ENCODE data around the gene ADAMTS18. TPM values are rescaled to one million over a fixed set of nuclear protein-coding genes. Genes with fewer than 3 reads are reported as not detected.

The ADAMTS18 gene
- total and polyA plus RNA-seq, 7 experiments from 2014 or later = not detected

GRCh38 chr16:77430360-77430759, 4.5 kb downstream of the ADAMTS18 start:
- Histone ChIP-seq H3K27ac (ENCODE audit: low read depth, low read length) (no peak overlapping the region), H3K27me3 (ENCODE audit: control insufficient read depth in 2 of 2, insufficient read depth in 2 of 2, low read length in 2 of 2) (no peaks in the 10 kb centered on the region), H3K9me3 (ENCODE audit: control insufficient read depth in 2 of 3, low read length in 3 of 3) (no peaks in the 10 kb centered on the region), H3K36me3 (ENCODE audit: control insufficient read depth in 2 of 3, insufficient read depth in 3 of 3, low read length in 3 of 3) (no peaks in the 10 kb centered on the region), H3K4me1 (ENCODE audit: control insufficient read depth in 2 of 2, insufficient read depth in 2 of 2, low read length in 2 of 2) (no peaks in the 10 kb centered on the region), H3K4me3 (ENCODE audit: low read length) (no peak overlapping the region)
- no peak for DNase-seq
- H3K36me3 Mint-ChIP-seq = peaks cover 0 to 5% (median 0%) of the 10 kb centered on the region in 5 donors
- H3K4me3 Mint-ChIP-seq = no peak overlapping the region
- no peak overlapping the region for H3K27ac Mint-ChIP-seq
- CTCF ChIA-PET = no interaction called here
- no peak for ATAC-seq
- peaks cover 28 to 38% (median 33%) of the 10 kb centered on the region in 5 donors for H3K27me3 Mint-ChIP-seq
- intact Hi-C loops (cut with micrococcal nuclease) = no loop called here
- peaks cover 0 to 5% (median 0%) of the 10 kb centered on the region in 7 donors for H3K4me1 Mint-ChIP-seq
- POLR2A ChIA-PET = no interaction called here
- peaks cover 0 to 5% (median 0%) of the 10 kb centered on the region in 11 donors for H3K9me3 Mint-ChIP-seq

- H3K9me3 ChIP-seq (ENCODE audit: control insufficient read depth in 2 of 3, low read length in 3 of 3) = no peaks in the 10 kb centered on the region
- peaks cover 0 to 1% (median 0%) of the 10 kb centered on the region in 5 donors for H3K36me3 Mint-ChIP-seq
- no peaks in the 10 kb centered on the region for H3K27me3 ChIP-seq (ENCODE audit: control insufficient read depth in 2 of 2, insufficient read depth in 2 of 2, low read length in 2 of 2)
- no peaks in the 10 kb centered on the region for H3K36me3 ChIP-seq (ENCODE audit: control insufficient read depth in 2 of 3, insufficient read depth in 3 of 3, low read length in 3 of 3)
- intact Hi-C loops (cut with micrococcal nuclease) = no loop called here
- no peak overlapping the region for H3K27ac ChIP-seq (ENCODE audit: low read depth, low read length)
- no peak overlapping the region for H3K4me3 Mint-ChIP-seq
- H3K4me1 ChIP-seq (ENCODE audit: control insufficient read depth in 2 of 2, insufficient read depth in 2 of 2, low read length in 2 of 2) = no peaks in the 10 kb centered on the region
- no peak overlapping the region for H3K4me3 ChIP-seq (ENCODE audit: low read length)
- H3K4me1 Mint-ChIP-seq = no peaks in the 10 kb centered on the region
- peaks cover 2 to 18% (median 3%) of the 10 kb centered on the region in 5 donors for H3K27me3 Mint-ChIP-seq
- DNase-seq (no peak), ATAC-seq (no peak)
- POLR2A ChIA-PET = no interaction called here
- CTCF ChIA-PET = no interaction called here
- peaks cover 0 to 7% (median 0%) of the 10 kb centered on the region in 11 donors for H3K9me3 Mint-ChIP-seq
- no peak overlapping the region for H3K27ac Mint-ChIP-seq
These were observed 9.8 kb downstream of the ADAMTS18 start for GRCh38 chr16:77424871-77425604.

GRCh38 chr16:77422196-77422784, 12.5 kb downstream of the ADAMTS18 start:
- POLR2A ChIA-PET = no interaction called here

DNA sequence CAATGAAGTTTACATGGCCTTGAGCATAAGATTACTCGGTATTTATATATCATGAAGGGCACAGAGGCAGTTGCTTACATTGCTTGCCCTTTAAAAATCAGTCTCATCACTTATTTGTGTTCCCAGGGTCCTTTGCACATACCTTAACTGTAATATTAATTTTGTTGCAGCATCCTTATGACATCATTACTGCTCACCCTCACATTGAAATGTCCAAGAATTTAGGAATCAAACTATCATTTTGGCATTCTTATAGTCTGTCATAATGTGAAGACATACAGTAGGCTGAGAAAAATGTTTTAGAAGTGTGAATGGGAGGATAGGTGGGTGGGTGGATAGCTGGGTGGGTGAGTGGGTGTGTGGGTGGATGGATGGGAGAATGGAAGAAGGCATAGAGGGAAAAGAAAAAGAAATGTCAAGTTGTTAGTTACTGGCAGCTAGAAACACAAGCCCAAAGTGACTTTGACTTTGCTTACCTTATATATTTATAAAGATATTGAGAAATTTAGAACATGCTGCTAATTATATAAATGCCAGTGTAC, 17.8 kb downstream of the ADAMTS18 start:
- intact Hi-C loops (cut with micrococcal nuclease) = no loop called here
- Mint-ChIP-seq H3K9me3 (peaks cover 0 to 7% (median 0%) of the 10 kb centered on the region in 11 donors), H3K36me3 (peaks cover 0 to 3% (median 0%) of the 10 kb centered on the region in 5 donors), H3K4me3 (no peak overlapping the region), H3K27me3 (peaks cover 0 to 24% (median 5%) of the 10 kb centered on the region in 5 donors), H3K4me1 (no peaks in the 10 kb centered on the region), H3K27ac (no peak overlapping the region)
- H3K27ac ChIP-seq (ENCODE audit: low read depth, low read length) = no peak overlapping the region
- DNase-seq = no peak
- no peaks in the 10 kb centered on the region for H3K4me1 ChIP-seq (ENCODE audit: control insufficient read depth in 2 of 2, insufficient read depth in 2 of 2, low read length in 2 of 2)
- ChIA-PET CTCF (no interaction called here), POLR2A (no interaction called here)
- no peaks in the 10 kb centered on the region for H3K36me3 ChIP-seq (ENCODE audit: control insufficient read depth in 2 of 3, insufficient read depth in 3 of 3, low read length in 3 of 3)
- ATAC-seq = no peak
- H3K27me3 ChIP-seq (ENCODE audit: control insufficient read depth in 2 of 2, insufficient read depth in 2 of 2, low read length in 2 of 2) = no peaks in the 10 kb centered on the region
- H3K9me3 ChIP-seq (ENCODE audit: control insufficient read depth in 2 of 3, low read length in 3 of 3) = no peaks in the 10 kb centered on the region
- H3K4me3 ChIP-seq (ENCODE audit: low read length) = no peak overlapping the region

More at GRCh38 chr16:77422196-77422784, 12.5 kb downstream of the ADAMTS18 start:
- Histone ChIP-seq H3K9me3 (ENCODE audit: control insufficient read depth in 2 of 3, low read length in 3 of 3) (no peaks in the 10 kb centered on the region), H3K4me1 (ENCODE audit: control insufficient read depth in 2 of 2, insufficient read depth in 2 of 2, low read length in 2 of 2) (no peaks in the 10 kb centered on the region), H3K27me3 (ENCODE audit: control insufficient read depth in 2 of 2, insufficient read depth in 2 of 2, low read length in 2 of 2) (no peaks in the 10 kb centered on the region), H3K4me3 (ENCODE audit: low read length) (no peak overlapping the region), H3K27ac (ENCODE audit: low read depth, low read length) (no peak overlapping the region), H3K36me3 (ENCODE audit: control insufficient read depth in 2 of 3, insufficient read depth in 3 of 3, low read length in 3 of 3) (no peaks in the 10 kb centered on the region)
- CTCF ChIA-PET = no interaction called here
- Mint-ChIP-seq H3K9me3 (peaks cover 0 to 3% (median 0%) of the 10 kb centered on the region in 11 donors), H3K4me1 (no peaks in the 10 kb centered on the region), H3K27ac (no peak overlapping the region), H3K36me3 (peaks cover 0 to 3% (median 0%) of the 10 kb centered on the region in 5 donors), H3K4me3 (no peak overlapping the region), H3K27me3 (peaks cover 0 to 28% (median 5%) of the 10 kb centered on the region in 5 donors)
- ATAC-seq = no peak
- intact Hi-C loops (cut with micrococcal nuclease) = no loop called here
- DNase-seq = no peak

- Histone ChIP-seq H3K9me3 (ENCODE audit: control insufficient read depth in 2 of 3, low read length in 3 of 3) (no peaks in the 10 kb centered on the region), H3K27ac (ENCODE audit: low read depth, low read length) (no peak overlapping the region), H3K27me3 (ENCODE audit: control insufficient read depth in 2 of 2, insufficient read depth in 2 of 2, low read length in 2 of 2) (no peaks in the 10 kb centered on the region), H3K36me3 (ENCODE audit: control insufficient read depth in 2 of 3, insufficient read depth in 3 of 3, low read length in 3 of 3) (no peaks in the 10 kb centered on the region), H3K4me1 (ENCODE audit: control insufficient read depth in 2 of 2, insufficient read depth in 2 of 2, low read length in 2 of 2) (no peaks in the 10 kb centered on the region), H3K4me3 (ENCODE audit: low read length) (no peak overlapping the region)
- H3K4me1 Mint-ChIP-seq = no peaks in the 10 kb centered on the region
- H3K4me3 Mint-ChIP-seq = no peak overlapping the region
- ATAC-seq (no peak), DNase-seq (no peak)
- intact Hi-C loops (cut with micrococcal nuclease) = no loop called here
- H3K27me3 Mint-ChIP-seq = peaks cover 0 to 13% (median 4%) of the 10 kb centered on the region in 5 donors
- H3K9me3 Mint-ChIP-seq = peaks cover 0 to 11% (median 2%) of the 10 kb centered on the region in 11 donors
- H3K36me3 Mint-ChIP-seq = no peaks in the 10 kb centered on the region
- H3K27ac Mint-ChIP-seq = no peak overlapping the region
- POLR2A ChIA-PET = no interaction called here
- CTCF ChIA-PET = no interaction called here
These were observed 20.0 kb downstream of the ADAMTS18 start for GRCh38 chr16:77414752-77415231.

- no peaks in the 10 kb centered on the region for H3K27me3 ChIP-seq (ENCODE audit: control insufficient read depth in 2 of 2, insufficient read depth in 2 of 2, low read length in 2 of 2)
- H3K4me3 ChIP-seq (ENCODE audit: low read length) = no peak overlapping the region
- H3K27ac ChIP-seq (ENCODE audit: low read depth, low read length) = no peak overlapping the region
- intact Hi-C loops (cut with micrococcal nuclease) = no loop called here
- H3K36me3 Mint-ChIP-seq = no peaks in the 10 kb centered on the region
- no peaks in the 10 kb centered on the region for H3K36me3 ChIP-seq (ENCODE audit: control insufficient read depth in 2 of 3, insufficient read depth in 3 of 3, low read length in 3 of 3)
- no peaks in the 10 kb centered on the region for H3K4me1 Mint-ChIP-seq
- no peak overlapping the region for H3K27ac Mint-ChIP-seq
- H3K9me3 Mint-ChIP-seq = peaks cover 0 to 16% (median 0%) of the 10 kb centered on the region in 11 donors
- no peak for ATAC-seq
- POLR2A ChIA-PET = no interaction called here
- peaks cover 0 to 5% (median 4%) of the 10 kb centered on the region in 5 donors for H3K27me3 Mint-ChIP-seq
- H3K9me3 ChIP-seq (ENCODE audit: control insufficient read depth in 2 of 3, low read length in 3 of 3) = no peaks in the 10 kb centered on the region
- H3K4me1 ChIP-seq (ENCODE audit: control insufficient read depth in 2 of 2, insufficient read depth in 2 of 2, low read length in 2 of 2) = no peaks in the 10 kb centered on the region
- no peak overlapping the region for H3K4me3 Mint-ChIP-seq
- CTCF ChIA-PET = no interaction called here
- no peak for DNase-seq
These were observed 24.4 kb downstream of the ADAMTS18 start for GRCh38 chr16:77410449-77410848.
